Measurements from ENCODE around the gene CDKL4. TPM values are rescaled to one million over a fixed set of nuclear protein-coding genes. Genes with fewer than 3 reads are reported as not detected.

The CDKL4 gene
- total and polyA plus RNA-seq, 2 of the 13 experiments (the other 11 are each of a cell fraction or from before 2014, with no cell fraction given): 0.29 to 0.50 TPM

DNA sequence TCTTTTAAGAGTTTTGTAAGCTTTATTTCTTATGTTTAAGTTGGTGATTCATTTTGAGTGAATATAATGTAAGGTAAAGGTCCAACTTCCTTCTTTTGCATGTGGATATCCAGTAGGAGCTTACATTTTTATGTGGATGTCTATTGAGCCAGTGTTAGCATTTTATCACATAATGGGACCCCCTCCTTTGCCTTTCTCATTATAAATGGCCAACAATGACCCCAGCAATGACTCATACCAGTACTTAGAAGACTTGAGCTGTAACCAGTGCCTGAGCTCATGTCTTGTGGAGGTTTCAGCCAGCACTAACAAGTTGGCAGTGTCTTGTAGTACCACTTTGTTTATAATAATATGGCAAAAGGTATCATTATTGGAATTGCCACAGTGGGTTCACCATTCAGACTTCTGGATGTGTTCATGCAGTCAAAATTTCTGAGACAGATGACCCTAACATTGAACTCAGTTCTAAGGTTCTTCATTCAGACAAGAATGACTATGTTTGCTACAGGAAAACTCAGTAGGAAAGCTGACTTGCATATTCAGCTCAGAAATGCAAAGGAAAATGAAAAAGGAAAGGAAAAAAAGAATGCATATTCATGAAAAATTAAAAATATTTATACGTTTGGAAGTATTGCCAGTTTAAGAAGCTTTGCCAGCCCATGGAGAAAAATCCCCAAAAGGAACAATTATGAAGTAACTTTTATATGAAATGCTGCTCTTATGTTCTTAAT lies 41.0 kb downstream of the CDKL4 start:
- BruUV-seq (replicated peaks): no TSS peak
- no peak overlapping the region for H3K27ac ChIP-seq (ENCODE audit: extremely low read length, insufficient read depth, low read length)
- CTCF ChIA-PET (ENCODE audit: low intra/inter-chr PET ratio, low total read pairs): no interaction called here

More for the DNA sequence above, 41.0 kb downstream of the CDKL4 start:
- in situ Hi-C loops (cut with HindIII; ENCODE audit: extremely low pct_ligation_motif_present, low pct_unique_long_range_greater_than_20kb): no loop called here
- TF ChIP-seq MAFF (IDR thresholded peaks at IDR 0.05; ENCODE audit: low read depth, low read length) (peak; percentile 29; the same call in 1 of the 2 replicates), KDM1A (CRISPR knock-in tag; IDR thresholded peaks at IDR 0.05) (no peak), MAFK (conservative IDR thresholded peaks at IDR 0.05 in 1 of 2, IDR thresholded peaks at IDR 0.05 in 1 of 2; ENCODE audit: low read length in 2 of 2) (peak; percentile 19 to 40; a peak in 1 of 4 replicates), ZNF710 (CRISPR knock-in tag; IDR thresholded peaks at IDR 0.05; ENCODE audit: borderline replicate concordance) (no peak), DZIP1 (CRISPR knock-in tag; IDR thresholded peaks at IDR 0.05) (no peak)
- Histone ChIP-seq H3K4me3 (replicated peaks in 1 of 3; ENCODE audit: insufficient read depth in 1 of 3, low read depth in 2 of 3, low read length in 3 of 3) (no peak overlapping the region), H3K27me3 (ENCODE audit: control insufficient read depth in 1 of 2, insufficient read depth in 2 of 2, low read length in 2 of 2) (no peaks in the 10 kb centered on the region), H4K20me1 (ENCODE audit: insufficient read depth, low read length) (no peaks in the 10 kb centered on the region), H3K9ac (ENCODE audit: insufficient read depth, low read depth, low read length) (no peak overlapping the region), H3K4me2 (ENCODE audit: low read depth, low read length) (no peak overlapping the region), H2AFZ (ENCODE audit: low read length) (no peak overlapping the region), H3K79me2 (ENCODE audit: insufficient read depth, low read length) (no peaks in the 10 kb centered on the region), H3K36me3 (replicated peaks in 1 of 2; ENCODE audit: control insufficient read depth in 1 of 2, insufficient read depth in 2 of 2, low read length in 2 of 2) (no peaks in the 10 kb centered on the region), H3K9me3 (ENCODE audit: low read length) (no peaks in the 10 kb centered on the region), H3K4me1 (ENCODE audit: insufficient read depth, low read length) (no peaks in the 10 kb centered on the region)
- FAIRE-seq: no peak
- intact Hi-C loops (cut with micrococcal nuclease; ENCODE audit: unreplicated experiment): no loop called here
- no peak for DNase-seq (ENCODE audit: low spot score)
- POLR2A ChIA-PET: no interaction called here
- ATAC-seq: no peak
- WGBS (ENCODE audit: low lambda C conversion rate): 55% methylated on average over 1 of the region's 1 CpG

All from HepG2 (cell line).